Loucy (cell line): Measurements from ENCODE around the gene CALN1.

Source experiments
- H2AFZ ChIP-seq: fragments of 200-600 bp; sonication (generic); 2 replicates; pipeline ENCODE4 v1.6.0; 2016; ENCODE audit warnings: antibody characterized with exemption, mild to moderate bottlenecking, low read length, moderate library complexity
- H3F3A ChIP-seq: fragments of 200-600 bp; 2 replicates; pipeline ENCODE4 v1.6.0; 2016; ENCODE audit warnings: antibody characterized with exemption, low read depth, mild to moderate bottlenecking
- H3K27me3 ChIP-seq: fragments of 200-600 bp; sonication (generic); 2 replicates; pipeline ENCODE4 v1.6.1; 2014; ENCODE audit warnings: low read length, mild to moderate bottlenecking; ENCODE audit not compliant: insufficient read depth, poor library complexity, severe bottlenecking
- H3K36me3 ChIP-seq: fragments of 200-600 bp; sonication (generic); 2 replicates; pipeline ENCODE4 v1.6.1; 2016; ENCODE audit warnings: low read length; ENCODE audit not compliant: insufficient read depth
- H3K4me1 ChIP-seq: fragments of 200-600 bp; sonication (generic); 2 replicates; pipeline ENCODE4 v1.5.1; 2014; ENCODE audit warnings: low read length, mild to moderate bottlenecking; ENCODE audit not compliant: insufficient read depth, poor library complexity, severe bottlenecking
- H3K4me2 ChIP-seq: fragments of 200-600 bp; sonication (generic); 2 replicates; pipeline ENCODE4 v1.6.0; 2014; ENCODE audit warnings: antibody characterized with exemption, low read length, low read depth, mild to moderate bottlenecking; ENCODE audit not compliant: poor library complexity, severe bottlenecking
- H3K4me3 ChIP-seq: fragments of 200-600 bp; sonication (generic); 2 replicates; pipeline ENCODE4 v1.5.1; 2014; ENCODE audit warnings: low read length, mild to moderate bottlenecking, mixed read lengths; ENCODE audit not compliant: poor library complexity, severe bottlenecking
- H3K79me2 ChIP-seq: fragments of 200-600 bp; sonication (generic); 2 replicates; pipeline ENCODE4 v1.6.1; 2014; ENCODE audit warnings: low read length; ENCODE audit not compliant: insufficient read depth
- H3K9ac ChIP-seq: fragments of 200-600 bp; sonication (generic); 2 replicates; pipeline ENCODE4 v1.6.0; 2014; ENCODE audit warnings: mild to moderate bottlenecking, low read depth, low read length, moderate library complexity; ENCODE audit not compliant: poor library complexity, severe bottlenecking
- H3K9me2 ChIP-seq: fragments of 200-600 bp; sonication (generic); replicated peaks from 2 replicates; pipeline ENCODE4 v1.6.1; 2016; ENCODE audit warnings: low read depth, low read length, mixed read lengths
- H3K9me3 ChIP-seq: fragments of 200-600 bp; sonication (generic); 2 replicates; pipeline ENCODE4 v1.6.1; 2014; ENCODE audit warnings: mild to moderate bottlenecking, antibody characterized with exemption, low read length, low read depth; ENCODE audit not compliant: insufficient read depth
- H4K20me1 ChIP-seq: fragments of 200-600 bp; sonication (generic); 2 replicates; pipeline ENCODE4 v1.6.0; 2014; ENCODE audit warnings: antibody characterized with exemption, low read length, mild to moderate bottlenecking; ENCODE audit not compliant: insufficient read depth, poor library complexity, severe bottlenecking
- CTCF ChIP-seq: fragments of 200-600 bp; sonication (generic); conservative IDR thresholded peaks from 2 replicates; pipeline ENCODE4 v1.5.1; 2014; ENCODE audit warnings: mild to moderate bottlenecking, antibody characterized with exemption, low read length
- EZH2phosphoT487 ChIP-seq: fragments of 200-600 bp; IDR thresholded peaks from 2 replicates; pipeline ENCODE4 v1.6.1; 2018; ENCODE audit warnings: antibody characterized with exemption, mild to moderate bottlenecking, moderate library complexity, borderline replicate concordance

Gene CALN1

GRCh38 chr7:71783779-71784178 is 628.4 kb downstream of the CALN1 start:
- Histone ChIP-seq H3K4me3 (no peak overlapping the region), H3K27me3 (no peaks in the 10 kb centered on the region), H3K79me2 (no peaks in the 10 kb centered on the region), H3F3A (no peaks in the 10 kb centered on the region), H3K9me3 (peaks cover 8% of the 10 kb centered on the region; the same call in 1 of the 2 replicates), H2AFZ (no peak overlapping the region), H3K9ac (no peak overlapping the region), H3K36me3 (no peaks in the 10 kb centered on the region), H3K9me2 (no peaks in the 10 kb centered on the region), H3K4me2 (no peak overlapping the region), H4K20me1 (no peaks in the 10 kb centered on the region), H3K4me1 (no peaks in the 10 kb centered on the region)
- no peak for TF ChIP-seq EZH2phosphoT487
- TF ChIP-seq CTCF, result no peak

GRCh38 chr7:71782051-71782450 is 630.1 kb downstream of the CALN1 start:
- no peak for TF ChIP-seq EZH2phosphoT487
- no peak for TF ChIP-seq CTCF
- peaks cover 8% of the 10 kb centered on the region; the same call in 1 of the 2 replicates for H3K9me3 ChIP-seq

GRCh38 chr7:71780282-71780681 is 631.9 kb downstream of the CALN1 start:
- no peak overlapping the region for H3K4me3 ChIP-seq
- TF ChIP-seq EZH2phosphoT487 (no peak), CTCF (no peak)
- no peaks in the 10 kb centered on the region for H3K27me3 ChIP-seq
- no peak overlapping the region for H2AFZ ChIP-seq
- no peaks in the 10 kb centered on the region for H3K4me1 ChIP-seq
- no peaks in the 10 kb centered on the region for H3K36me3 ChIP-seq
- H4K20me1 ChIP-seq, result no peaks in the 10 kb centered on the region
- H3K4me2 ChIP-seq, result no peak overlapping the region
- no peaks in the 10 kb centered on the region for H3K79me2 ChIP-seq
- peaks cover 2% of the 10 kb centered on the region; the same call in 1 of the 2 replicates for H3K9me3 ChIP-seq
- no peak overlapping the region for H3K9ac ChIP-seq
- H3F3A ChIP-seq, result no peaks in the 10 kb centered on the region
- H3K9me2 ChIP-seq, result no peaks in the 10 kb centered on the region

More at GRCh38 chr7:71782051-71782450, 630.1 kb downstream of the CALN1 start:
- no peaks in the 10 kb centered on the region for H3F3A ChIP-seq
- H3K36me3 ChIP-seq, result no peaks in the 10 kb centered on the region
- no peak overlapping the region for H3K9ac ChIP-seq
- H4K20me1 ChIP-seq, result no peaks in the 10 kb centered on the region
- H3K9me2 ChIP-seq, result no peaks in the 10 kb centered on the region
- no peak overlapping the region for H3K4me2 ChIP-seq
- no peaks in the 10 kb centered on the region for H3K27me3 ChIP-seq
- no peak overlapping the region for H2AFZ ChIP-seq
- no peaks in the 10 kb centered on the region for H3K79me2 ChIP-seq
- no peak overlapping the region for H3K4me3 ChIP-seq
- H3K4me1 ChIP-seq, result no peaks in the 10 kb centered on the region
